Measurements from ENCODE around the gene ZNF608. TPM values are rescaled to one million over a fixed set of nuclear protein-coding genes. Genes with fewer than 3 reads are reported as not detected.

Gene ZNF608
- total RNA-seq, 1 donor from 2014 or later = 63.0 TPM

GRCh38 chr5:124752854-124753720, 6.6 kb upstream of the ZNF608 start:
- no peak overlapping the region for H3K4me3 Mint-ChIP-seq
- DNase-seq (ENCODE audit: extremely low spot score, unreplicated experiment) = no peak
- no peak for TF ChIP-seq CTCF (conservative IDR thresholded peaks at IDR 0.05)
- no peaks in the 10 kb centered on the region for H3K27me3 Mint-ChIP-seq
- no peak overlapping the region for H3K27ac Mint-ChIP-seq
- peaks cover 3% of the 10 kb centered on the region for H3K36me3 Mint-ChIP-seq
- H3K9me3 Mint-ChIP-seq = no peaks in the 10 kb centered on the region
- peaks cover 30% of the 10 kb centered on the region for H3K4me1 Mint-ChIP-seq (ENCODE audit: unreplicated experiment)

GRCh38 chr5:124751031-124751430, 4.6 kb upstream of the ZNF608 start:
- DNase-seq (ENCODE audit: extremely low spot score, unreplicated experiment) = no peak
- TF ChIP-seq CTCF (conservative IDR thresholded peaks at IDR 0.05) = no peak
- H3K4me1 Mint-ChIP-seq (ENCODE audit: unreplicated experiment) = peaks cover 30% of the 10 kb centered on the region
- peaks cover 3% of the 10 kb centered on the region for H3K36me3 Mint-ChIP-seq
- no peaks in the 10 kb centered on the region for H3K9me3 Mint-ChIP-seq
- H3K4me3 Mint-ChIP-seq = peak overlapping the region; percentile 6
- no peak overlapping the region for H3K27ac Mint-ChIP-seq
- no peaks in the 10 kb centered on the region for H3K27me3 Mint-ChIP-seq

GRCh38 chr5:124748687-124749594, 2.5 kb upstream of the ZNF608 start:
- H3K9me3 Mint-ChIP-seq = no peaks in the 10 kb centered on the region
- H3K27ac Mint-ChIP-seq = no peak overlapping the region
- H3K36me3 Mint-ChIP-seq = peaks cover 3% of the 10 kb centered on the region
- no peak overlapping the region for H3K4me3 Mint-ChIP-seq
- DNase-seq (ENCODE audit: extremely low spot score, unreplicated experiment) = peak; percentile 77
- H3K27me3 Mint-ChIP-seq = no peaks in the 10 kb centered on the region
- peaks cover 13% of the 10 kb centered on the region for H3K4me1 Mint-ChIP-seq (ENCODE audit: unreplicated experiment)
- TF ChIP-seq CTCF (conservative IDR thresholded peaks at IDR 0.05) = no peak

GRCh38 chr5:124747791-124748686, 1.6 kb upstream of the ZNF608 start:
- Mint-ChIP-seq H3K4me3 (no peak overlapping the region), H3K27ac (no peak overlapping the region), H3K36me3 (peaks cover 3% of the 10 kb centered on the region), H3K27me3 (no peaks in the 10 kb centered on the region), H3K4me1 (ENCODE audit: unreplicated experiment) (peaks cover 9% of the 10 kb centered on the region), H3K9me3 (no peaks in the 10 kb centered on the region)
- TF ChIP-seq CTCF (conservative IDR thresholded peaks at IDR 0.05) = no peak
- DNase-seq (ENCODE audit: extremely low spot score, unreplicated experiment) = no peak
